Panc1 (cell line): ENCODE results near the gene WAPL. TPM values are rescaled to one million over a fixed set of nuclear protein-coding genes. Genes with fewer than 3 reads are reported as not detected.

Experiments used
- ATAC-seq: fragments of 200-7000 bp; cut with Tn5 transposase; 2 replicates; pipeline ENCODE4 v1.9.1; 2020; ENCODE audit warnings: mild to moderate bottlenecking, moderate library complexity
- BruUV-seq: library from RNA; stranded (reverse); fragments of 400-500 nt; replicated peaks from 2 replicates; lab custom pipeline; 2021; lab: Mats Ljungman, UMichigan
- CTCF ChIA-PET: fragments of 300-600 bp; sonication (Branson Sonifier 250); formaldehyde crosslinking; loops from one replicate; lab custom pipeline; 2022; ENCODE audit warnings: antibody characterized with exemption; lab: Charles Lee
- POLR2A ChIA-PET: fragments of 300-600 bp; sonication (Branson Sonifier 250); formaldehyde crosslinking; loops from one replicate; lab custom pipeline; 2022; ENCODE audit warnings: antibody characterized with exemption; lab: Charles Lee
- DNase-seq: peaks from one replicate; pipeline ENCODE4 v3.0.0-alpha.2; 2010; ENCODE audit warnings: low read depth, low spot score
- H3K27ac ChIP-seq: 2 replicates; pipeline ENCODE4 v1.5.1; 2011; ENCODE audit warnings: mild to moderate bottlenecking, low read length, inconsistent platforms
- H3K27me3 ChIP-seq: fragments of 200-500 bp; sonication (Bioruptor generic); 2 replicates; pipeline ENCODE4 v1.6.0; 2014; ENCODE audit warnings: low read length, inconsistent platforms; ENCODE audit not compliant: control insufficient read depth, insufficient read depth
- H3K36me3 ChIP-seq: fragments of 200-500 bp; sonication (Bioruptor generic); 2 replicates; pipeline ENCODE4 v1.5.1; 2014; ENCODE audit warnings: inconsistent platforms, mild to moderate bottlenecking, low read length, moderate library complexity; ENCODE audit not compliant: control insufficient read depth, insufficient read depth
- H3K4me1 ChIP-seq: 2 replicates; pipeline ENCODE4 v1.5.1; 2011; ENCODE audit warnings: inconsistent platforms, mild to moderate bottlenecking, low read length, moderate library complexity; ENCODE audit not compliant: control insufficient read depth, insufficient read depth
- H3K4me3 ChIP-seq, 2 experiments: 2 replicates each; pipeline ENCODE4 v1.5.1; 2011 to 2012; ENCODE audit warnings: low read depth in 2 of 2, low read length in 2 of 2, mild to moderate bottlenecking in 2 of 2, inconsistent platforms in 1 of 2, moderate library complexity in 1 of 2
- H3K9me3 ChIP-seq: fragments of 200-500 bp; sonication (Bioruptor generic); 2 replicates; pipeline ENCODE4 v1.5.1; 2014; ENCODE audit warnings: low read depth, mild to moderate bottlenecking, inconsistent platforms, low read length, moderate library complexity; ENCODE audit not compliant: control insufficient read depth, insufficient read depth
- CTCF ChIP-seq: fragments of 450-650 bp; IDR thresholded peaks from 2 replicates; pipeline ENCODE4 v1.5.1; 2017; ENCODE audit warnings: mild to moderate bottlenecking
- POLR2AphosphoS5 ChIP-seq: IDR thresholded peaks from 2 replicates; pipeline ENCODE4 v1.6.1; 2012; ENCODE audit warnings: mild to moderate bottlenecking, low read depth, low read length, moderate library complexity
- SIN3A ChIP-seq: IDR thresholded peaks from 2 replicates; pipeline ENCODE4 v1.6.1; 2012; ENCODE audit warnings: low read depth, mild to moderate bottlenecking, low read length, moderate library complexity, borderline replicate concordance; ENCODE audit not compliant: insufficient read depth
- TCF7L2 ChIP-seq: IDR thresholded peaks from 2 replicates; pipeline ENCODE4 v1.6.1; 2011; ENCODE audit warnings: mild to moderate bottlenecking, low read depth, low read length, inconsistent platforms
- in situ Hi-C: cut with HindIII; loops from 2 replicates; pipeline ENCODE4 v1.10.0; 2016; ENCODE audit warnings: low sequenced_read_pairs, low pct_unique_long_range_greater_than_20kb
- intact Hi-C: fragments of 100-400 bp; cut with micrococcal nuclease; formaldehyde crosslinking; loops from one replicate; pipeline ENCODE4 v1.10.0; 2022; ENCODE audit not compliant: unreplicated experiment
- total RNA-seq: library from RNA; stranded (reverse); gene quantifications from one replicate; pipeline ENCODE4 v1.2.1, GENCODE V29; 2021; ENCODE audit not compliant: unreplicated experiment
- TF ChIP-seq, protein P1 (sequence below), 2 experiments: IDR thresholded peaks; 2 replicates each; pipeline ENCODE4 v1.6.1; 2011 to 2012; ENCODE audit warnings: low read depth in 2 of 2, control low read depth in 1 of 2, low read length in 1 of 2, mild to moderate bottlenecking in 1 of 2, moderate library complexity in 1 of 2; ENCODE audit not compliant: insufficient read depth in 1 of 2

The WAPL gene
- total RNA-seq, 1 experiment from 2014 or later = 56.2 TPM

GRCh38 chr10:86489071-86489810 is 32.4 kb downstream of the WAPL start:
- H3K9me3 ChIP-seq = no peaks in the 10 kb centered on the region
- BruUV-seq = no TSS peak

DNA sequence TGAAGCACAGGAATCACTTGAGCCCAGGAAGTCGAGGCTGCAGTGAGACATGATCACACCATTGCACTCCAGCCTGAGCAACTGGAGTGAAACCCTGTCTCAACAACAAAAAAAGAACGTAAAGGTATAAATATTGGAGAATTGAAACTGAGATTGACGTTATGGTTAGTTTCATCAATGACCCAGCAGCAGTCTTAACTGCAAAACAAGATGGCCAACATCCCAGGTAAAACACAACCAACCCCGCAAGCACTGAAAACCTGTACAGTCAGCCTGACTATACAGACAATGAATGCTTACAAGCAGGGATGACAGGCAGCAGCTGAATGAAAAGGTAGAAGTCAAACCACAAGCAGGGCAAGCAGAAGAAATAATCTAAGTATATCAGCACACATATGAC is 34.7 kb downstream of the WAPL start:
- ATAC-seq (no peak), DNase-seq (no peak)
- no peaks in the 10 kb centered on the region for H3K4me1 ChIP-seq
- POLR2A ChIA-PET = no interaction called here
- intact Hi-C loops = no loop called here
- BruUV-seq = no TSS peak
- CTCF ChIA-PET = no interaction called here
- in situ Hi-C loops = no loop called here
- peaks cover 9% of the 10 kb centered on the region for H3K36me3 ChIP-seq
- H3K27me3 ChIP-seq = no peaks in the 10 kb centered on the region
- TF ChIP-seq POLR2AphosphoS5 (no peak), TCF7L2 (no peak), CTCF (no peak), SIN3A (no peak)
- TF ChIP-seq, protein P1, sequence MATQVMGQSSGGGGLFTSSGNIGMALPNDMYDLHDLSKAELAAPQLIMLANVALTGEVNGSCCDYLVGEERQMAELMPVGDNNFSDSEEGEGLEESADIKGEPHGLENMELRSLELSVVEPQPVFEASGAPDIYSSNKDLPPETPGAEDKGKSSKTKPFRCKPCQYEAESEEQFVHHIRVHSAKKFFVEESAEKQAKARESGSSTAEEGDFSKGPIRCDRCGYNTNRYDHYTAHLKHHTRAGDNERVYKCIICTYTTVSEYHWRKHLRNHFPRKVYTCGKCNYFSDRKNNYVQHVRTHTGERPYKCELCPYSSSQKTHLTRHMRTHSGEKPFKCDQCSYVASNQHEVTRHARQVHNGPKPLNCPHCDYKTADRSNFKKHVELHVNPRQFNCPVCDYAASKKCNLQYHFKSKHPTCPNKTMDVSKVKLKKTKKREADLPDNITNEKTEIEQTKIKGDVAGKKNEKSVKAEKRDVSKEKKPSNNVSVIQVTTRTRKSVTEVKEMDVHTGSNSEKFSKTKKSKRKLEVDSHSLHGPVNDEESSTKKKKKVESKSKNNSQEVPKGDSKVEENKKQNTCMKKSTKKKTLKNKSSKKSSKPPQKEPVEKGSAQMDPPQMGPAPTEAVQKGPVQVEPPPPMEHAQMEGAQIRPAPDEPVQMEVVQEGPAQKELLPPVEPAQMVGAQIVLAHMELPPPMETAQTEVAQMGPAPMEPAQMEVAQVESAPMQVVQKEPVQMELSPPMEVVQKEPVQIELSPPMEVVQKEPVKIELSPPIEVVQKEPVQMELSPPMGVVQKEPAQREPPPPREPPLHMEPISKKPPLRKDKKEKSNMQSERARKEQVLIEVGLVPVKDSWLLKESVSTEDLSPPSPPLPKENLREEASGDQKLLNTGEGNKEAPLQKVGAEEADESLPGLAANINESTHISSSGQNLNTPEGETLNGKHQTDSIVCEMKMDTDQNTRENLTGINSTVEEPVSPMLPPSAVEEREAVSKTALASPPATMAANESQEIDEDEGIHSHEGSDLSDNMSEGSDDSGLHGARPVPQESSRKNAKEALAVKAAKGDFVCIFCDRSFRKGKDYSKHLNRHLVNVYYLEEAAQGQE (IDR thresholded peaks at IDR 0.05; ENCODE audit: insufficient read depth in 1 of 2, low read depth in 2 of 2, low read length in 1 of 2) = no peak
- H3K4me3 ChIP-seq = no peak overlapping the region
- no peaks in the 10 kb centered on the region for H3K9me3 ChIP-seq
- H3K27ac ChIP-seq = no peak overlapping the region

More at GRCh38 chr10:86489071-86489810, 32.4 kb downstream of the WAPL start:
- Histone ChIP-seq H3K36me3 (no peaks in the 10 kb centered on the region; the same call in 1 of the 2 replicates), H3K27ac (no peak overlapping the region), H3K4me1 (no peaks in the 10 kb centered on the region), H3K4me3 (no peak overlapping the region), H3K27me3 (no peaks in the 10 kb centered on the region)
- ATAC-seq = no peak
- CTCF ChIA-PET = no interaction called here
- intact Hi-C loops (no loop called here), in situ Hi-C loops (no loop called here)
- POLR2A ChIA-PET = interaction anchor here (0.6 kb wide), 1 partner anchor 89 kb away, joined by 8 read pairs; no protein-coding TSS in a partner anchor
- TF ChIP-seq TCF7L2 = no peak
- TF ChIP-seq, protein P1 (IDR thresholded peaks at IDR 0.05; ENCODE audit: insufficient read depth in 1 of 2, low read depth in 2 of 2, low read length in 1 of 2) = no peak
- TF ChIP-seq CTCF = no peak
- TF ChIP-seq POLR2AphosphoS5 = no peak
- no peak for TF ChIP-seq SIN3A
- no peak for DNase-seq
